CD4-positive, alpha-beta T cell treated with Interleukin-1 beta for 1 hour (primary cell): Measurements from ENCODE around the gene ARHGEF6.

Experiments
- DNase-seq, 2 donors: peaks; one replicate each; pipeline ENCODE4 v3.0.0-alpha.2; 2020 to 2022

The ARHGEF6 gene

DNA sequence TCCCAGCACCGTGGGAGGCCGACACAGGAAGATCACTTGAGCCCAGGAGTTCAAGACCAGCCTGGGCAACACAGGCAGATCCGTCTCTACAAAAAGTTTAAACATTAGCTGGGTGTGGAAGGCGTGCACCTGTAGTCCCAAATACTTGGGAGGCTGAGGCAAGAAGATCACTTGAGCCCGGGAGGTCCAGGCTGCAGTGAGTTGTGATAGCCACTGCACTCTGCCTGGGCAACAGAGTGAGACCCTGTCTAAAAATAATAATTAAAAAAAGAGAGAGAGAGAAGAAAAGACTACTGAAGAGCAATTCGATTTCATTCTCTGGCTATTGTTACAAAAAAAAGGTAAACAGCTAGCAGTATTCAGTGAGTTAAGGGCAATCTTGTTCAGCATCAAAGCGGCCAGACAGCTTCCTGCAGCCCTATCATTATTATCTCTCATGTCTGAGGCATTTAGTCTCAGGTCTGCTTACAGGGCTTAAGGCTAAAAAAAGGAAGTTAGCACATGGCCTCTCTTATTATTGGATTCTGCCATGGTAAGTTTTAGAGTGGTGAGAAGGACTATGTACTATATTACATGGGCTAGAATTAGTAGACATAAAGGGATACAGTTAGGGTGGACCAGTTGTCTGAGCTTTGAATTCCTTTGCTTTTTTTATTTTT is 37.9 kb downstream of the ARHGEF6 start:
- no peak for DNase-seq

GRCh38 chrX:136738049-136738729 is 42.5 kb downstream of the ARHGEF6 start:
- DNase-seq, result no peak

GRCh38 chrX:136736690-136737089 is 44.0 kb downstream of the ARHGEF6 start:
- no peak for DNase-seq

DNA sequence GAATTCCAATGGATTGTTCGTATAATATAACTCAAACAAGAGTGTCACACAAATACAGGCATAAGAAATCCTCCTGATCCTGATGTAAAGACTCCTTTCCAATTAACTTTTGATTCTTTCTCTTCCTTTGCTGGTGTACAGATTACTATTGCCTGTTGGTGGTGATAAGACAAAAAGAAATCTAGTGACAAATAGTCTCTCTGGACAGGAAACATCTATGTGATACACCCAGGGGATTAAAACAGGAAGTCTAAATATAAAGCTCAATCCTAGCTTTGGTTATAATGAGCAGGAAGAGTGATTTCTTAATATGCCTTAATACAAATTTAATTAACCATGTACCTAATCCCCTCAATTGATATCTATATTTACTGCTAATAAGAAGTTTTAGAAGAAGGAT is 45.1 kb downstream of the ARHGEF6 start:
- no peak for DNase-seq

DNA sequence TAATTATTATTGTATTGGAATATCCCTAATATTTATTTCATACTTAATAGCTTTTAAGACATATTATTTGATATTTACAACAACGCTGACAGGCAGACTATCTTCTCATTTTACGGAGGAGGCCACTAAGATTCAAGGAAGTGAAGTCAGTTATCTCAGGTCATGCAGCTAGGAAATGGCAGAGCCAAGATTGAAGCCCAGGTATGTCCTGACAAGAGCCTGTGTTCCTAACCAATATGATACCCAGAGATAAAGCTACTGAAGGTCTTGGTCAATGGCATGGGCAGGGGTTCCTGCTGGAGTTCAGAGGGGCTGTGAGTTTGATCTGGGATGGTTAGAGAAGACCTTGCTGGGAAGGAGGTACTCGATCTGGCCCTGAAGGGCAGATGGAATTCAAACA is 47.1 kb downstream of the ARHGEF6 start:
- no peak for DNase-seq

DNA sequence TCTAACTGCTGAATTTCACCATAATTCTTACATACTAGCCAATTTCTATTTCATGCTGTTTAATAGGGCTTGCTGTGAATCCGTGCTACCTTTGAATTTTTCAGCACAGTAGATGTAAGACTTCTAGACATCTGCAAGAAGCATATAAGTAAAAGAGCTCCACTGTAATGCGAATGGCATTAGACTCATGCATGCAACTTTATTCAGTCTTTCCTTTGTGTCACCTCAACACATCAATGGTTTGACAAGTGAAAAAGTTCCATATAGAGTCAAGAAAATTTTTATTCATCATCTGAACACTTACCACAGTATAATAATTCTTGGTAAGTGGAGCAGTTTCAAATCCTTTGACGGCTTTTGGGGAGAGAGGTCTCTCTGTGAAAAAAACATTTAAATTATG is 48.9 kb downstream of the ARHGEF6 start:
- DNase-seq, result no peak

GRCh38 chrX:136731207-136731782 is 49.4 kb downstream of the ARHGEF6 start:
- DNase-seq, result no peak

DNA sequence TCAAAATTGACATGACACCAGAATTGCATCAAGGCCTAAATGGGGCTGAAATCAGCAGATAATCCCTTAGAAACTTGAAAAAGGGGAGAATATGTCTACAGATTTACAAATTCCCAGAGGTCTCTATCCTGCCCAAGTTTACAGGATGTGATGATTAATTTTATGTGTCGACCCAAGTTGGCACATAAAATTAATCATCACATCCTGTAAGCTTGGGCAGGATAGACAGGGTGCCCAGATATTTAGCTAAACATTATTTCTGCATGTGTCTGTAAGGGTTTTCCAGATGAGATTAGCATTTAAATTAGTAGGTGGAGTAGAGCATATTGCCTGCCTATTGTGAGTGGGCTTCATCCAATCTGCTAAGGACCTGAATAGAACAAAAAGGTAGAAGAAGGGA is 52.3 kb downstream of the ARHGEF6 start:
- DNase-seq, result no peak

- DNase-seq, result no peak
Measured at GRCh38 chrX:136725441-136726104, 55.2 kb downstream of the ARHGEF6 start.

DNA sequence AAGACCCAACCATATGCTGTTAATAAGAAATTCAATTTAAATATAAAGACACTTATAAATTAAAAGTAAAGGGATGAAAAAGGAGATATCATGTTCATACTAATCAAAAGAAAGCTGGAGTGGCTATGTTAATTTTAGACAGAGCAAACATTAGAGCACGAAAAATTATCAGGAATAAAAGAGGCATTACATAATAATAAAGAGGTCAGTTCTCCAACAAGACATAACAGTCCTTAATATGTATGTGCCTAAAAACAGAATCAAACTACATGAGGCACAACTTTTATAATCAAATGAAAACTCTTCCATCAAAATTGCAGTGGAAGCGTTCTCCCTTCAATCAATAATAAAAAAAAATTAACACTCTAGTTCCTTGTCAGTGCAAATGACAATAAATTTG is 62.6 kb downstream of the ARHGEF6 start:
- no peak for DNase-seq

GRCh38 chrX:136714626-136715599 is 65.8 kb downstream of the ARHGEF6 start:
- no peak for DNase-seq

- no peak for DNase-seq
Measured at GRCh38 chrX:136712650-136713310, 68.0 kb downstream of the ARHGEF6 start.

DNA sequence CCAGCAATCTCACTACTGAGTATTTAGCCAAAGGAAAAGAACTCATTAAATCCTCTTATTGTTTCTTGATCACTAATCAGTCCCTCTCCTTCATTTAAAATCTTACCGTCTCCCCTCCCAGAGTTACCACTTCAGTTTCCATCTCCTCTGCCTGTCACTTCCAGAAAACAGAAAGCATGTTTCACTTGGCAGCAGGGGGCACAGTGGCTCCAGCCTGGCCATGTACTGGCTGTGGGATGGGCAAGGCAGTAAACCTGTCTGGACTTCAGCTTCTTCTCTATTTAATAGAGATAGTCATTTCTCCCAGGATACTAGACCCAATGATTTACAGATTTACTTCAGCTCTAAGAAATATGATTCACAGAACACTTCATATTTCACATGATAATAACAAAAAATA is 69.6 kb downstream of the ARHGEF6 start:
- DNase-seq, result peak; percentile 15 to 33

GRCh38 chrX:136710325-136710951 is 70.3 kb downstream of the ARHGEF6 start:
- DNase-seq, result peak; percentile 19 to 53

DNA sequence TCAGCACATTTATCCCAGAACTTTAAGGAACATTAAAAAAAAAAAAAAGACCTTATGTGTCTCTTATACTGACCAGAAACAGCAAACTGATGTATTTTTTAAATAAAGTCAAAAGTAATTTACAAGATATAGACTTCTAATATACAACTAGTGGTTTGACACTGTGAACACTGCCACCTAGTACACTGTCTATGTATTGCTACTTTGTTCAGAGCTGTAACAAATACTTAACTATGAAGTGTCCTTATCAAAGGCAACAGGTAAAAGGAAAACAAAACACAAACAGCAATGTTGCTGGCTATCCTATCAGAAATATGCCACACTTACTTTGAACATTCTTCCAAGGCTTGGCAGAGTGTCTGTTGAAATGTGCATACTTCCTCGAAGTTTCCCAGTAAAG is 72.4 kb downstream of the ARHGEF6 start:
- no peak for DNase-seq

DNA sequence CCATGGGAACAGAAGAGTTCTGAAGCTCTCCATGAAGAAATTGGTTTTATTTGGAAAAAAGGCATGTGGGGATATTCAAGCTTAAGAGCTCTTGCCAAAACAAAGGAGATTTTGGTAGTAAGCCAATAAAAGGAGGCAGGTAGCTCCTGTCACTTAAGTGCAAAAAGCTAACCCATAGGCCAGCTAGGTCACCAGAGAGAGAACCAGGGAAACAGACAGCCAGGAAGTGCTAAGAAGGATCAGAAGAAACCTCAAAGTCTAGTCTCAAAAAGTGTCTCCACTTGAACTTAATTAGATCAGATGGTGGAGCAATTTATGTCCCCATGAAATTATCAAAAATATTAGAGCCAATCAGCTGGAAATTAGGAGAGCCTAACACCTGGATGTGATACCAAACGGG is 83.6 kb downstream of the ARHGEF6 start:
- DNase-seq, result no peak

DNA sequence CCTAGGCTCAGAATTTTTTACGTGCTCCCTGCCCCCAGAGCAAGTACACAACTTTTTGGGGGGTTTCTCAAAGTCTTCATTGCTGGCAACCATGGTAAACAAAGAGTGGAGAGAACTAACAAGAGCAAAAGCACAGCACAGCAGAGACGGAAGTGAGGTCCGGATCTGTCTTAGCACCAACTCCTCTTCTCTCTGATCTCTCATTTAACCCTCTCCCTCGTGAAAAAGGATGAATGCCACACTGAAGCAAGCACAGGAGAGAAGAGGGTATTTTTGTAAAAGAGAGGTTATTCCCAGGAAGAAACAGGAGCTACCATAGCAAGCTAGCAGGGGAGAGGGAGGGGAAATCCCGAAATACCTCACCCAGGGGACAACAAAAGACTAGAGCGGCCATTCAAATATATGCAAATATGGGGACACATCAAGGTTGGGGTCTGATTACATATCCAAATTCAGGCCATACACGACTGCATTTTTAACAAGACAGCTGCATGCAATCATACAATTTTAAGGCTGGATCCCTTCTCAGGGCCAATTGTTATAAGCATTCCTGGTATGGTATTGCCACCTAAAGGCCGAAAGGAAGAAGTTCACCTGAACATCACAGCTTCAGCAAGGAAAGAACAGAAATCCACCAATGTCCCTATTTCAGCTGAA is 86.2 kb downstream of the ARHGEF6 start:
- DNase-seq, result peak; percentile 42 to 70

DNA sequence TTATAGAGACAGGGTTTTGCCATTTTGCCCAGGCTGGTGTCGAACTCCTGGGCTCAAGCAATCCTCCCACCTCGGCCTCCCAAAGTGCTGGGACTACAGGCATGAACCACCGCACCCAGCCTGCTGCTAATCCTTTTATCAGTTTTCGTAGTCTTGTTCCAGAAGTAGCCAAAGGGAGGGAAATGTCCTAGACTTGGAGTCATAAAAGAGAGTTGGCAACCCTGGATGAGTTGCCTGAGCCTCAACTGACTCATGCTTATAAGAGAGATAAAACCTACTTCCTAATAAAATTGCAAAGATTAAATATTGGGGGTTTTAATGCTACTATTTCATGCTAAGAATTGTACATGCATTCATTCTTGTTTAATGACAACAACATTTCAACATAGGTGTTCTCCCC is 88.5 kb downstream of the ARHGEF6 start:
- DNase-seq, result no peak

DNA sequence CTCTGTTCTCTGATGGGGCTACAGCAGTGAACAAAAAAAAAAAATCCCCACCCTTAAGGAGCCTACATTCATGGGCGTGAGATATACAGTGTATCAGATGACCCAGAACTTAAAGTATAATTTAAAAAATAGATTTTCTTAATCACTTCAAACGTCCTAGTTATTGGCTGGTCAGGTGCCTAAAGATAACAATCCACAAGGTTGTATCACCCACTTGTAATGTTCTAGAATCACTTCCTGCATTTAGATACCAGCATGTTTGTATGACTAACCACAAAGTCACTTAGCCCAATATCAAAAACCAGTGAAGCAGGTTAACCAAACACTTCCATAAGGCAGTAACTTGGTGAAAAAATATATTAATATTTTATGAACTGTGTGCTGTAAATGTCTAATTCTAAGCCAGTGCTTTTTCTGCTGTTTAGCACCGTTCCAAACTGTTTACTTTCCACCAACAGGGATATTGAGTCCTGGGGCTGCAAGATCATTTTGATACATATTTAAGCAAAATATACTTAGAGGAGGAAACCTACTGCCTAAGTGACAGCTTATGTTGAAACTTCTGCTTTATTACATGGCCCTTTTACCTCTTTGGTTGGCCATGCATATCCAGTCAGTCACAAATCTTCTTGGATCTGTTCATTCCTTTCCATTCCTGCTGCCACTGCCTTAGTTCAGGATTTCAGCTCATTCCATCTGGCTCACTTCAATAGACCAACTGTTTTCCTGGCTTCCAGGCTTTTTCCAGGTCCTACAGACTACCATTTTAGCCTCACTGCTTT is 89.5 kb downstream of the ARHGEF6 start:
- DNase-seq, result peak in 1 of 2 donors; percentile 44

DNA sequence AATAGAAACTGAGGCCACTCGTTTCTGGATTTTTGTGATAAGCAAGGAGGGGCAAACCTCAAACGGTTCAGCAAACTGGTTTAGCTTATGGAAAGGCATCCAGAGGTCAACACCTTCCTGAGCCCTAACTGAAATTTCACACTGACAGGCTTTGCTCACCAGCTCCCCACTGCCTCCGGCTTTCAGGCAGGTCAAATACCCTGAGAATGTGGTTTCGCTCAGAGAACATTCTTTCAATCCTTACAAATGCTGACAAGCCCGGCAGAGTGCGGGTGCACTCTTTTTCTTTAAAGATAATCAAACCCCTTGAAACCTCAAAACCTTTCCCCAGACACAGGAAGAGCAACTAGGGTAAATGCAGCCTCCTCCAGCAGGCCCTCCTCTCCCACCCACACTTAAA is 91.3 kb downstream of the ARHGEF6 start:
- DNase-seq, result peak in 1 of 2 donors; percentile 35
